Lower lobe of right lung (tissue), 2 donors: ENCODE measurements around the gene GPR37L1. TPM values are rescaled to one million over a fixed set of nuclear protein-coding genes. Genes with fewer than 3 reads are reported as not detected.
"Not testable (repeated sequence)": the region's sequence is repeated elsewhere in the genome, so short reads cannot be mapped to it uniquely, and the experiment has no call there.

ENCODE experiments used
- ATAC-seq, 2 donors: fragments of 200-7000 bp; cut with Tn5 transposase; one replicate each; pipeline ENCODE4 v1.9.1; 2020 to 2022; ENCODE audit warnings: mild to moderate bottlenecking in 2 of 2, moderate library complexity in 2 of 2
- DNase-seq: peaks from one replicate; pipeline ENCODE4 v3.0.0-alpha.2; 2020
- H3K27ac ChIP-seq: fragments of 200-600 bp; one replicate; pipeline ENCODE4 v1.8.0; 2022
- H3K27me3 ChIP-seq: fragments of 200-600 bp; one replicate; pipeline ENCODE4 v1.8.0; 2022; ENCODE audit warnings: low read depth
- H3K36me3 ChIP-seq: fragments of 200-600 bp; one replicate; pipeline ENCODE4 v1.8.0; 2022; ENCODE audit warnings: mild to moderate bottlenecking
- H3K4me1 ChIP-seq: fragments of 200-600 bp; one replicate; pipeline ENCODE4 v1.8.0; 2022
- H3K4me3 ChIP-seq: fragments of 200-600 bp; one replicate; pipeline ENCODE4 v1.8.0; 2022; ENCODE audit warnings: mild to moderate bottlenecking
- H3K9me3 ChIP-seq: fragments of 200-600 bp; one replicate; pipeline ENCODE4 v1.8.0; 2022
- CTCF ChIP-seq: fragments of 200-600 bp; IDR thresholded peaks from one replicate; pipeline ENCODE4 v1.8.0; 2022; ENCODE audit warnings: antibody characterized with exemption, mild to moderate bottlenecking
- intact Hi-C: fragments of 100-400 bp; cut with DNase I; formaldehyde crosslinking; loops from one replicate; pipeline ENCODE4 v1.11.0; 2022
- total RNA-seq: library from RNA; stranded (reverse); fragmentation: NEBNext Ultra II Directional; extraction: Animal tissue kit (Norgen Biotek cat#: 25700); gene quantifications from one replicate; pipeline ENCODE4 v1.2.1, GENCODE V29; 2021
- donor health status: DM: no; HTN: yes; CAD: no; lungs with severe emphysema.

GPR37L1 gene
- total RNA-seq, 1 donor from 2014 or later: 0.06 TPM

GRCh38 chr1:202171292-202172014 lies 48.7 kb downstream of the GPR37L1 start:
- no peak for DNase-seq
- intact Hi-C loops: no loop called here

GRCh38 chr1:202172015-202172355 lies 49.3 kb downstream of the GPR37L1 start:
- DNase-seq (no peak), ATAC-seq (no peak)
- H3K27ac ChIP-seq: no peak overlapping the region
- H3K9me3 ChIP-seq: no peaks in the 10 kb centered on the region
- H3K36me3 ChIP-seq: no peaks in the 10 kb centered on the region
- no peak overlapping the region for H3K4me3 ChIP-seq
- intact Hi-C loops: no loop called here
- H3K4me1 ChIP-seq: peaks cover 7% of the 10 kb centered on the region
- TF ChIP-seq CTCF: no peak
- no peaks in the 10 kb centered on the region for H3K27me3 ChIP-seq

More at GRCh38 chr1:202171292-202172014, 48.7 kb downstream of the GPR37L1 start:
- no peak overlapping the region for H3K4me3 ChIP-seq
- H3K4me1 ChIP-seq: peaks cover 7% of the 10 kb centered on the region
- no peak for TF ChIP-seq CTCF
- no peaks in the 10 kb centered on the region for H3K27me3 ChIP-seq
- H3K27ac ChIP-seq: no peak overlapping the region
- peak in 1 of 2 donors; percentile 24 for ATAC-seq
- no peaks in the 10 kb centered on the region for H3K9me3 ChIP-seq
- H3K36me3 ChIP-seq: no peaks in the 10 kb centered on the region

GRCh38 chr1:202173993-202174392 lies 51.3 kb downstream of the GPR37L1 start:
- TF ChIP-seq CTCF: no peak
- Histone ChIP-seq H3K27ac (no peak overlapping the region), H3K36me3 (no peaks in the 10 kb centered on the region), H3K4me3 (no peak overlapping the region), H3K4me1 (no peaks in the 10 kb centered on the region), H3K9me3 (no peaks in the 10 kb centered on the region), H3K27me3 (peaks cover 5% of the 10 kb centered on the region)
- ATAC-seq (no peak), DNase-seq (no peak)
- intact Hi-C loops: no loop called here

GRCh38 chr1:202176949-202177927 lies 54.5 kb downstream of the GPR37L1 start:
- Histone ChIP-seq H3K4me3 (no peak overlapping the region), H3K36me3 (no peaks in the 10 kb centered on the region), H3K27me3 (peaks cover 10% of the 10 kb centered on the region), H3K9me3 (no peaks in the 10 kb centered on the region), H3K27ac (no peak overlapping the region), H3K4me1 (no peaks in the 10 kb centered on the region)
- no peak for DNase-seq
- no peak for ATAC-seq
- no peak for TF ChIP-seq CTCF
- intact Hi-C loops: no loop called here

- Histone ChIP-seq H3K27ac (no peak overlapping the region), H3K27me3 (peaks cover 12% of the 10 kb centered on the region), H3K4me3 (no peak overlapping the region), H3K36me3 (no peaks in the 10 kb centered on the region), H3K4me1 (peaks cover 4% of the 10 kb centered on the region), H3K9me3 (no peaks in the 10 kb centered on the region)
- TF ChIP-seq CTCF: no peak
- DNase-seq (no peak), ATAC-seq (no peak)
- intact Hi-C loops: no loop called here
These were observed 57.4 kb downstream of the GPR37L1 start for GRCh38 chr1:202179828-202180750.

GRCh38 chr1:202180751-202181139 lies 58.0 kb downstream of the GPR37L1 start:
- ATAC-seq, intact Hi-C loops, H3K27ac ChIP-seq, H3K4me3 ChIP-seq, DNase-seq, H3K36me3 ChIP-seq, H3K9me3 ChIP-seq, H3K4me1 ChIP-seq: not testable (repeated sequence)
- peaks cover 13% of the 10 kb centered on the region for H3K27me3 ChIP-seq
